Epithelial cell of proximal tubule (primary cell): ENCODE data around the gene PLXNA2. TPM values are rescaled to one million over a fixed set of nuclear protein-coding genes. Genes with fewer than 3 reads are reported as not detected.
A peak's percentile ranks its signal among the peaks of the same experiment; 100 is the strongest.

ENCODE experiments used
- DNase-seq: peaks from one replicate; pipeline ENCODE4 v3.0.0-alpha.2; 2011; ENCODE audit warnings: low read depth
- H3K4me3 ChIP-seq: 2 replicates; pipeline ENCODE4 v1.5.1; 2011; ENCODE audit warnings: low read depth, mild to moderate bottlenecking, low read length
- total RNA-seq: library from RNA; depleted of rRNA; stranded (reverse); fragments of >200 nt; gene quantifications from 2 replicates; pipeline ENCODE4 v1.2.3, GENCODE V29; 2015
- TF ChIP-seq, protein P1 (sequence below): conservative IDR thresholded peaks from 2 replicates; pipeline ENCODE4 v1.5.1; 2012; ENCODE audit warnings: low read depth, mild to moderate bottlenecking, low read length

Gene PLXNA2
- total RNA-seq, 1 donor from 2014 or later: 5.7 TPM

GRCh38 chr1:208009303-208009702 is 234.9 kb downstream of the PLXNA2 start:
- no peak for DNase-seq
- TF ChIP-seq, protein P1, sequence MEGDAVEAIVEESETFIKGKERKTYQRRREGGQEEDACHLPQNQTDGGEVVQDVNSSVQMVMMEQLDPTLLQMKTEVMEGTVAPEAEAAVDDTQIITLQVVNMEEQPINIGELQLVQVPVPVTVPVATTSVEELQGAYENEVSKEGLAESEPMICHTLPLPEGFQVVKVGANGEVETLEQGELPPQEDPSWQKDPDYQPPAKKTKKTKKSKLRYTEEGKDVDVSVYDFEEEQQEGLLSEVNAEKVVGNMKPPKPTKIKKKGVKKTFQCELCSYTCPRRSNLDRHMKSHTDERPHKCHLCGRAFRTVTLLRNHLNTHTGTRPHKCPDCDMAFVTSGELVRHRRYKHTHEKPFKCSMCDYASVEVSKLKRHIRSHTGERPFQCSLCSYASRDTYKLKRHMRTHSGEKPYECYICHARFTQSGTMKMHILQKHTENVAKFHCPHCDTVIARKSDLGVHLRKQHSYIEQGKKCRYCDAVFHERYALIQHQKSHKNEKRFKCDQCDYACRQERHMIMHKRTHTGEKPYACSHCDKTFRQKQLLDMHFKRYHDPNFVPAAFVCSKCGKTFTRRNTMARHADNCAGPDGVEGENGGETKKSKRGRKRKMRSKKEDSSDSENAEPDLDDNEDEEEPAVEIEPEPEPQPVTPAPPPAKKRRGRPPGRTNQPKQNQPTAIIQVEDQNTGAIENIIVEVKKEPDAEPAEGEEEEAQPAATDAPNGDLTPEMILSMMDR: no peak
- H3K4me3 ChIP-seq: no peak overlapping the region

- TF ChIP-seq, protein P1: no peak
- H3K4me3 ChIP-seq: no peak overlapping the region
- DNase-seq: no peak
Measured at GRCh38 chr1:208008534-208008933, 235.7 kb downstream of the PLXNA2 start.

DNA sequence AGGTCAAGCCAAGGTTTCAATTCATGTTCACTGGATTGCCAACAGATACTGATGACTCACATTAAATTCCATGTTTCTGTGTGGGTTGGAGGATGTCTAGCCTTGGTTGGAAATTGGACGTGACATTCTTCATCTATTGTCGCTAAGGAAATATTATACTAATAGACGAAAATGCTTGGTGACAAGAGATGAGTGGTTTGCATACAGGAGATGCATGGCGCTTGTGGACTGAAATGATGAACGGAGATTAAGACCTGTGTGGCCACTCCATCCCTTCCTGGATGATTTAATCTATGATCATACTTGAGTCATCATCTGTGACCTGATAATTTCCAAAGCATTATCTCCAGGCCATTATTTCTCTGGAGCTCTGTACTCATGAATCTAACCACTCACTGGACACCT is 236.2 kb downstream of the PLXNA2 start:
- no peak overlapping the region for H3K4me3 ChIP-seq
- TF ChIP-seq, protein P1: no peak
- peak; percentile 6 for DNase-seq

DNA sequence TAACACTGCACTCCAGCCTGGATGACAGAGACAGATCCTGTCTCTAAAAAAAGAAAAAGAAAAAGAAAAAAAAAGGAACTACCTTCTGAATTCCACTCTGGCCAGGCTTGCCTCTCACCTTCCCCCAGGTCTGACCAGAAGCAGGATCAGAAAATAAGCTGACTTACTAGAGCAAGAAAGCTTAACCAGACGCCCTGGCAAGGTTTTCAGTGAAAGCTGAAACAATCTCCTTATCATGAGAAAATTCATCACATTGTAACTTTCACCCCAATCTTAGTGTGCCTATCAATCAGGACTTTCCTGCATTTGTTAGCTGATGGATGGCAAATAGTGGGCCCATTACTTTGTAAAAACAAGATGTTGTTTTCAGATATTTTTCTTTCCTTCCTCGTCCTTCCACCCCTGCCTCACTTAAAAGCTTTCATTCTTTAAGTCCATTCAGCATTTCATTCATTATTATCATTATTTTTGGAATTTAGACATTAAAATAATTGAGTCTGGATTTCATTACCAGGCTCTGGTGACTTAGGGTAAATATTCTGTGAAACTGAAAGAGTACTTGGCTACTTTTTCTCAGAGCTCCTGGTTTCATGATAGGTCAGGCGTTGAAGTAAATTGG is 236.8 kb downstream of the PLXNA2 start:
- DNase-seq: no peak
- no peak overlapping the region for H3K4me3 ChIP-seq
- TF ChIP-seq, protein P1: no peak

- TF ChIP-seq, protein P1: no peak
- H3K4me3 ChIP-seq: no peak overlapping the region
- no peak for DNase-seq
Measured at GRCh38 chr1:208006258-208006920, 237.8 kb downstream of the PLXNA2 start.

- DNase-seq: no peak
- H3K4me3 ChIP-seq: no peak overlapping the region
- TF ChIP-seq, protein P1: no peak
Measured at GRCh38 chr1:208004851-208005250, 239.3 kb downstream of the PLXNA2 start.

DNA sequence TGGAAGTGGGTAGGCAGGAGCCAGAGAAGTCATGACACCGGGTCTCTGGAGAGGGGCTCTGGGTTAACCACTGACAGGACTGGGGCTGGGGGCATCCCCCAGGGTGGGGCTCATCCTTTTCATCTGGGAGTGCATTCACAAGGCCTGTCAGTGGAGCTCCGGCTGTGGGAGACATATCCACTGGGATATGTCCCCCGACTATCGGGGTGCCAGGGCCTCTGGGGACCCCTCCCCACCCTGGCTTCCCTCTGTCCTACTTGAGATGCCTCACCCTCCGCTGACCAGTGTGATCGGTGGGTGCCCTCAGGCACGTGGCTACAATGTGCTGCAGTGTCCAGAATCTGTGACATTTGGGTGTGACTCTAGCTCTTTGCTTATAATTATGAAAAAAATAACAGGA is 240.9 kb downstream of the PLXNA2 start:
- TF ChIP-seq, protein P1: no peak
- H3K4me3 ChIP-seq: no peak overlapping the region
- DNase-seq: no peak
